Measurements from ENCODE around the gene MAP3K5. TPM values are rescaled to one million over a fixed set of nuclear protein-coding genes. Genes with fewer than 3 reads are reported as not detected.

The MAP3K5 gene
- total RNA-seq, 1 donor from 2014 or later, result 0.02 TPM

- H3K79me2 ChIP-seq (ENCODE audit: low read depth), result no peaks in the 10 kb centered on the region
- H3K27me3 Mint-ChIP-seq (ENCODE audit: insufficient read depth, low read depth), result no peaks in the 10 kb centered on the region
- no peak for DNase-seq (ENCODE audit: low spot score)
- H3K9me3 Mint-ChIP-seq, result peaks cover 10% of the 10 kb centered on the region
- H3K4me3 ChIP-seq, result no peak overlapping the region
- no peaks in the 10 kb centered on the region for H4K20me1 ChIP-seq (ENCODE audit: low read depth)
- H3F3A ChIP-seq (ENCODE audit: low read depth), result no peaks in the 10 kb centered on the region
- no peaks in the 10 kb centered on the region for H3K36me3 ChIP-seq
- no peak overlapping the region for H3K4me2 ChIP-seq
- H3K27ac ChIP-seq, result no peak overlapping the region
- H3K4me1 ChIP-seq, result no peaks in the 10 kb centered on the region
- no peaks in the 10 kb centered on the region for H3K27me3 ChIP-seq
- H3K9ac ChIP-seq, result no peak overlapping the region
- H3K4me3 Mint-ChIP-seq, result no peak overlapping the region
- no peaks in the 10 kb centered on the region for H3K4me1 Mint-ChIP-seq
- no peak overlapping the region for H2AFZ ChIP-seq (replicated peaks)
- H3K9me3 ChIP-seq (ENCODE audit: low read depth), result no peaks in the 10 kb centered on the region
- TF ChIP-seq EZH2 (IDR thresholded peaks at IDR 0.05) (no peak), EZH2phosphoT487 (IDR thresholded peaks at IDR 0.05) (no peak)
- TF ChIP-seq, protein P1, sequence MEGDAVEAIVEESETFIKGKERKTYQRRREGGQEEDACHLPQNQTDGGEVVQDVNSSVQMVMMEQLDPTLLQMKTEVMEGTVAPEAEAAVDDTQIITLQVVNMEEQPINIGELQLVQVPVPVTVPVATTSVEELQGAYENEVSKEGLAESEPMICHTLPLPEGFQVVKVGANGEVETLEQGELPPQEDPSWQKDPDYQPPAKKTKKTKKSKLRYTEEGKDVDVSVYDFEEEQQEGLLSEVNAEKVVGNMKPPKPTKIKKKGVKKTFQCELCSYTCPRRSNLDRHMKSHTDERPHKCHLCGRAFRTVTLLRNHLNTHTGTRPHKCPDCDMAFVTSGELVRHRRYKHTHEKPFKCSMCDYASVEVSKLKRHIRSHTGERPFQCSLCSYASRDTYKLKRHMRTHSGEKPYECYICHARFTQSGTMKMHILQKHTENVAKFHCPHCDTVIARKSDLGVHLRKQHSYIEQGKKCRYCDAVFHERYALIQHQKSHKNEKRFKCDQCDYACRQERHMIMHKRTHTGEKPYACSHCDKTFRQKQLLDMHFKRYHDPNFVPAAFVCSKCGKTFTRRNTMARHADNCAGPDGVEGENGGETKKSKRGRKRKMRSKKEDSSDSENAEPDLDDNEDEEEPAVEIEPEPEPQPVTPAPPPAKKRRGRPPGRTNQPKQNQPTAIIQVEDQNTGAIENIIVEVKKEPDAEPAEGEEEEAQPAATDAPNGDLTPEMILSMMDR (IDR thresholded peaks at IDR 0.05), result no peak
- H3K36me3 Mint-ChIP-seq, result no peaks in the 10 kb centered on the region
- no peak overlapping the region for H3K27ac Mint-ChIP-seq
Measured at GRCh38 chr6:136677344-136677743, 114.9 kb downstream of the MAP3K5 start.

DNA sequence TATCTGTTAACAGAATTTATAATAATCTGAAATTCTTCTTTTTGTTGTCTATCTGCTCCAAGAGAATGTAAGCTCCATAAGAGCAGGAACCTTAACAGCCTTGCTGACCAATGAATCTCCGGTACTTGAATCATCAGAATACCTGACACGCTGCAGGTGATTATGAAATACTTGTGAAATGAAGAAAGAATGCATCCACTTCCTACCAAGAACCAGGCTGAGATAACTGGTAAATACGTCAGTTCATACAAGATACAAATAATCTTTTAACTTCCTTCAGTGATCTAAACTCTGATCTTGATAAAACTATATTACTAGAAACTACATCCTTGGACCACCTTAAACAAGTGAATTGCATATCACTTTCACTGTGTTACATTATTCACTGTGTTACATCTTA, 116.2 kb downstream of the MAP3K5 start:
- TF ChIP-seq EZH2phosphoT487 (IDR thresholded peaks at IDR 0.05), result no peak
- TF ChIP-seq EZH2 (IDR thresholded peaks at IDR 0.05), result no peak
- TF ChIP-seq, protein P1 (IDR thresholded peaks at IDR 0.05), result no peak
- peaks cover 15% of the 10 kb centered on the region for H3K9me3 Mint-ChIP-seq
- no peaks in the 10 kb centered on the region for H3K4me1 ChIP-seq
- H3K4me2 ChIP-seq, result no peak overlapping the region
- H4K20me1 ChIP-seq (ENCODE audit: low read depth), result no peaks in the 10 kb centered on the region
- H3K4me3 Mint-ChIP-seq, result no peak overlapping the region
- H3K79me2 ChIP-seq (ENCODE audit: low read depth), result no peaks in the 10 kb centered on the region
- no peaks in the 10 kb centered on the region for H3K36me3 ChIP-seq
- H3K4me3 ChIP-seq, result no peak overlapping the region
- DNase-seq (ENCODE audit: low spot score), result no peak
- H3K27me3 ChIP-seq, result no peaks in the 10 kb centered on the region
- H3K27ac Mint-ChIP-seq, result no peak overlapping the region
- H3K36me3 Mint-ChIP-seq, result no peaks in the 10 kb centered on the region
- H3K9me3 ChIP-seq (ENCODE audit: low read depth), result no peaks in the 10 kb centered on the region
- H3K9ac ChIP-seq, result no peak overlapping the region
- H3K27ac ChIP-seq, result no peak overlapping the region
- H3F3A ChIP-seq (ENCODE audit: low read depth), result no peaks in the 10 kb centered on the region
- no peaks in the 10 kb centered on the region for H3K4me1 Mint-ChIP-seq
- H2AFZ ChIP-seq (replicated peaks), result no peak overlapping the region
- no peaks in the 10 kb centered on the region for H3K27me3 Mint-ChIP-seq (ENCODE audit: insufficient read depth, low read depth)

GRCh38 chr6:136673571-136673970, 118.7 kb downstream of the MAP3K5 start:
- Mint-ChIP-seq H3K9me3 (peaks cover 15% of the 10 kb centered on the region), H3K36me3 (no peaks in the 10 kb centered on the region), H3K27me3 (ENCODE audit: insufficient read depth, low read depth) (no peaks in the 10 kb centered on the region), H3K27ac (no peak overlapping the region), H3K4me1 (no peaks in the 10 kb centered on the region), H3K4me3 (no peak overlapping the region)
- Histone ChIP-seq H3K9me3 (ENCODE audit: low read depth) (no peaks in the 10 kb centered on the region), H3K4me2 (no peak overlapping the region), H3F3A (ENCODE audit: low read depth) (no peaks in the 10 kb centered on the region), H3K4me3 (no peak overlapping the region), H3K27ac (no peak overlapping the region), H2AFZ (replicated peaks) (no peak overlapping the region), H3K9ac (no peak overlapping the region), H3K4me1 (no peaks in the 10 kb centered on the region), H3K79me2 (ENCODE audit: low read depth) (no peaks in the 10 kb centered on the region), H3K36me3 (no peaks in the 10 kb centered on the region), H4K20me1 (ENCODE audit: low read depth) (no peaks in the 10 kb centered on the region), H3K27me3 (no peaks in the 10 kb centered on the region)
- DNase-seq (ENCODE audit: low spot score), result no peak
- TF ChIP-seq, protein P1 (IDR thresholded peaks at IDR 0.05), result no peak
- no peak for TF ChIP-seq EZH2 (IDR thresholded peaks at IDR 0.05)
- TF ChIP-seq EZH2phosphoT487 (IDR thresholded peaks at IDR 0.05), result no peak
